ENCODE data around the gene ATP6V0B.

GRCh38 chr1:43947874-43948437, 26.8 kb upstream of the ATP6V0B start:
- TF ChIP-seq POLR2A (IDR thresholded peaks at IDR 0.05; ENCODE audit: extremely low read depth, insufficient read length) (no peak), CTCF (IDR thresholded peaks at IDR 0.05; ENCODE audit: low read depth, low read length) (no peak)

Data from NB4 (cell line).